GM15510 (cell line): ENCODE measurements around the gene LRRC75A.
A peak's percentile ranks its signal among the peaks of the same experiment; 100 is the strongest.

Source experiments
- POLR2A ChIP-seq: IDR thresholded peaks from 3 replicates; pipeline ENCODE4 v1.6.1; 2011; ENCODE audit warnings: borderline replicate concordance; ENCODE audit not compliant: insufficient read length; ENCODE audit errors: extremely low read depth

Gene LRRC75A

GRCh38 chr17:16449121-16449570, 42.8 kb downstream of the LRRC75A start:
- TF ChIP-seq POLR2A: no peak

GRCh38 chr17:16448490-16448889, 43.5 kb downstream of the LRRC75A start:
- no peak for TF ChIP-seq POLR2A

- TF ChIP-seq POLR2A: no peak
Measured at GRCh38 chr17:16447676-16448075, 44.3 kb downstream of the LRRC75A start.

- TF ChIP-seq POLR2A: no peak
Measured at GRCh38 chr17:16446338-16446983, 45.5 kb downstream of the LRRC75A start.

GRCh38 chr17:16444258-16444886, 47.6 kb downstream of the LRRC75A start:
- peak; percentile 11 for TF ChIP-seq POLR2A

- TF ChIP-seq POLR2A: peak; percentile 17
Measured at GRCh38 chr17:16443511-16444257, 48.3 kb downstream of the LRRC75A start.

- peak; percentile 42 for TF ChIP-seq POLR2A
Measured at GRCh38 chr17:16442594-16443510, 49.1 kb downstream of the LRRC75A start.

GRCh38 chr17:16442141-16442540, 49.9 kb downstream of the LRRC75A start:
- peak; percentile 19 for TF ChIP-seq POLR2A

- peak; percentile 25 for TF ChIP-seq POLR2A
Measured at GRCh38 chr17:16440901-16441629, 50.9 kb downstream of the LRRC75A start.

- TF ChIP-seq POLR2A: no peak
Measured at GRCh38 chr17:16439811-16440351, 52.1 kb downstream of the LRRC75A start.

- TF ChIP-seq POLR2A: no peak
Measured at GRCh38 chr17:16439303-16439791, 52.6 kb downstream of the LRRC75A start.

- TF ChIP-seq POLR2A: peak; percentile 88
Measured at GRCh38 chr17:16438557-16439302, 53.3 kb downstream of the LRRC75A start.

- TF ChIP-seq POLR2A: no peak
Measured at GRCh38 chr17:16438173-16438556, 53.8 kb downstream of the LRRC75A start.
